ENCODE measurements around the gene C6orf47.

The C6orf47 gene

DNA sequence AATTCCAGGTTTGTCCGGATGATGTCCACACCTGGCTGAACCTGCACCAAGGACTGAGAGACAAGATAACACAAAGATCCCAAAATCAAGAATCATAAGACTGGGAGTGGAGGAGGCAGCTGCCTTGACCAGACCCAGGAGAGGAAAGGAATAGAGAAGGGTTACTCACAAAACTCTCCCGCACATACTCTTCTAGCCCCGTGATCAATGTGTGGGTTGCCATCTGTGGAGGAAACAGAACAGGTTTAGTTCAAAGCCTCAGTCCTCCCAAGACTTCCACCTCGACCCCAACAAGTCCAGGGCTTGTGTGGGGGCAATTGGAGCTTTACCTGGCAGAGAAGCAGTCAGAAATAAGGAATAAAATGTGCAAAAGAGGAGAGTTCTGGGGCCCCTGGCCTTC is 19.2 kb downstream of the C6orf47 start:
- no peaks in the 10 kb centered on the region for H3K9me3 ChIP-seq (ENCODE audit: insufficient read depth, low read depth, low read length)
- no peak overlapping the region for H3K4me3 ChIP-seq (ENCODE audit: low read length)
- H3K27me3 ChIP-seq (ENCODE audit: insufficient read depth, low read length): no peaks in the 10 kb centered on the region
- 91% methylated on average over 4 of the region's 4 CpGs for WGBS
- no peaks in the 10 kb centered on the region for H3K4me1 ChIP-seq (ENCODE audit: insufficient read depth, low read length)
- no peak overlapping the region for H3K9ac ChIP-seq (ENCODE audit: low read depth, low read length)
- peaks cover 98% of the 10 kb centered on the region for H3K36me3 ChIP-seq (ENCODE audit: insufficient read depth, low read length)
- H3K27ac ChIP-seq (ENCODE audit: low read depth, low read length): no peak overlapping the region

DNA sequence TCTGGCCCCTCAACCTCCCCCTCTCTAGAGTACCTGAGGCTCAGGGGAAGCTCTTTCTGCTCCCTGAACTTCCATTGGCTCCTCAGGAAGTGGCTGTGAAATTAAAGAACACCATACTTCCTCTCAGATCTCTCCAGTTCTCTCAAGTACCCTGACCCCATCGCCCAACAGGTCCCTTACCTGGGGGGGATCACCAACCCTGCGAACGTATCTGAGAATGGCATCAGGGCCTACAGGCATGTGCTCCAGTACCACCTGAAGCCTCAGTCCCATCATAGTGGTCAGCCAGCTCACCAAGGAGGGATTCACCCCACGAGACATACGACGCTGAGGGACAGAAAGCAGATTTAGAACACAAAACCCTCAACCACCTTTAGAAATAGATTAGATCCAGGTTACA is 20.0 kb downstream of the C6orf47 start:
- H3K27ac ChIP-seq (ENCODE audit: low read depth, low read length): no peak overlapping the region
- 99% methylated on average over 6 of the region's 6 CpGs for WGBS

DNA sequence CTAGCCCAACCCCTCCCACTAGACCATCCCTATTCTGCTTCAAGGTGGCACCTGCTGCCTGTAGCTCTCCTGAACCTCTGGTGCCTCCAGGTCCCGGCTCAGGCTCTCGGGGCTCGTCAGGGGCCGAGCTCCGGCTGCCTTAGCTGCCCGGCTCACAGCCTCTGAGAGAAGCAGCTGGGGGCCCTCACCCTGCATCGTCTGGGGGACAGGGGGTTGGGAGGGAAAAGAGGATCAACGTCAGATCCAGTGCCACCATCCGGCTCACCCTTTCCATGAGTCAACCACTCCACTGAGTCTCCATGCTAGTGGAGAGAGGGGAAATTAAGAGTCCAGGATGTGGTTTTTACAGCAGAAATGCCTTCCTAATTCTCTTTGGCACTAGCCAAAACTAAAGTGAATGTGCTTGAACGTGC is 21.1 kb downstream of the C6orf47 start:
- Histone ChIP-seq H3K4me3 (ENCODE audit: low read length) (no peak overlapping the region), H3K9me3 (ENCODE audit: insufficient read depth, low read depth, low read length) (no peaks in the 10 kb centered on the region), H3K36me3 (ENCODE audit: insufficient read depth, low read length) (peaks cover 98% of the 10 kb centered on the region), H3K27me3 (ENCODE audit: insufficient read depth, low read length) (no peaks in the 10 kb centered on the region), H3K27ac (ENCODE audit: low read depth, low read length) (no peak overlapping the region), H3K4me1 (ENCODE audit: insufficient read depth, low read length) (no peaks in the 10 kb centered on the region), H3K9ac (ENCODE audit: low read depth, low read length) (no peak overlapping the region)
- 91% methylated on average over 9 of the region's 10 CpGs for WGBS

More for the DNA sequence above, 20.0 kb downstream of the C6orf47 start:
- no peaks in the 10 kb centered on the region for H3K27me3 ChIP-seq (ENCODE audit: insufficient read depth, low read length)
- H3K4me1 ChIP-seq (ENCODE audit: insufficient read depth, low read length): no peaks in the 10 kb centered on the region
- H3K9me3 ChIP-seq (ENCODE audit: insufficient read depth, low read depth, low read length): no peaks in the 10 kb centered on the region
- H3K9ac ChIP-seq (ENCODE audit: low read depth, low read length): no peak overlapping the region
- peaks cover 98% of the 10 kb centered on the region for H3K36me3 ChIP-seq (ENCODE audit: insufficient read depth, low read length)
- H3K4me3 ChIP-seq (ENCODE audit: low read length): no peak overlapping the region

DNA sequence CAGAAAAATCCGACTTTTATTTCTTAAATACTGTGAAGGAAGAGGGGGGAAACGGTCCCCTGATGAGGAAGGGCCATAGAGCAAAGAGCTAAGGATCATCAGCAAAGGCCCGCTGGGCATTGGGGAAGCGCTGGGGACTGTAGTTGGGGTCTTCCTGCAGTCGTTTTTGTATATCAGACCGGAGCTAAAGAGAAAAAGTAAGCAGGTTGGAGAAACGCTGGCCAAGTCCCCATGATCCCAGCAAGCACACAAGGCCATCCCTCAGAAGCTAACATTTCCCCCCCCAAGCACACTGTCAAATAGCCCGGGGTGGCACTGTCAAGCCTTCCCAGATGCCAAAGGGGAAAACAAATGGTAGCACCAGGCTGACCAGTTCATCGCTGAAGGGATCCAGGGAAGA is 21.5 kb downstream of the C6orf47 start:
- Histone ChIP-seq H3K4me3 (ENCODE audit: low read length) (no peak overlapping the region), H3K9ac (ENCODE audit: low read depth, low read length) (no peak overlapping the region), H3K27me3 (ENCODE audit: insufficient read depth, low read length) (no peaks in the 10 kb centered on the region), H3K27ac (ENCODE audit: low read depth, low read length) (no peak overlapping the region), H3K9me3 (ENCODE audit: insufficient read depth, low read depth, low read length) (no peaks in the 10 kb centered on the region), H3K36me3 (ENCODE audit: insufficient read depth, low read length) (peaks cover 98% of the 10 kb centered on the region), H3K4me1 (ENCODE audit: insufficient read depth, low read length) (no peaks in the 10 kb centered on the region)
- 91% methylated on average over 9 of the region's 9 CpGs for WGBS

DNA sequence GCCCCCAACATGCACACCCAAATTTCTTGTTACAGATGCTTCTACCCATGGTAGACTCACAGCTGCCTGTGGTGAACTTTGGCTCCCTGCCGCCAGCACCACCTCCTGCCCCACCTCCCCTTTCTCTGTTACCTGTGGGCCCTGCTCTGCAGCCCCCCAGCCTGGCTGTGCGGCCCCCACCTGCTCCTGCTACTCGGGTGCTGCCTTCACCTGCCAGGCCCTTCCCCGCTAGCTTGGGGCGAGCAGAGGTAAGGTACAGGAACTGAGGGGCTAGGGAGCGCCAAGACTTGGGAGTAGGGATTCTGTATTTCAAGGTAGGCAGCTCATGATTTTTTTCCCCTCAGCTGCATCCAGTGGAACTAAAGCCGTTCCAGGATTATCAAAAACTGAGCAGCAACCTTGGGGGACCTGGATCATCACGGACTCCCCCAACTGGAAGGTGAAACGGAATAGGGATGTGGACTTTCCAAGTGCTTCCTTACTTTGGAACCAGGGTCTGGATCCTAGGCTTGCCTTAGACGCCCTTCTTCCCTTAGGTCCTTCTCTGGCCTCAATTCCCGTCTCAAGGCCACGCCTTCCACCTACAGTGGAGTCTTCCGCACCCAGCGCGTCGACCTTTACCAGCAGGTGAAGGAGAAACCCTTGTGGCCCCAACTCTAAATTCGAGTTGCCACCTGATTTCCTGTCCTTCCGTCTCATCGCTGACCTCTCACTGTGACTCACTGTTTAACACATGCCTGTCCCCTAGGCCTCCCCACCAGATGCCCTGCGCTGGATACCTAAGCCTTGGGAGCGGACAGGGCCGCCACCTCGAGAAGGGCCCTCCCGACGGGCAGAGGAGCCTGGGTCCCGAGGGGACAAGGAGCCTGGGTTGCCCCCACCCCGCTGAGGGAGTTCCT is 23.6 kb downstream of the C6orf47 start:
- H3K4me1 ChIP-seq (ENCODE audit: insufficient read depth, low read length): no peaks in the 10 kb centered on the region
- H3K9me3 ChIP-seq (ENCODE audit: insufficient read depth, low read depth, low read length): no peaks in the 10 kb centered on the region
- H3K9ac ChIP-seq (ENCODE audit: low read depth, low read length): no peak overlapping the region
- no peak overlapping the region for H3K4me3 ChIP-seq (ENCODE audit: low read length)
- peak overlapping the region; percentile 54; the same call in 1 of the 2 replicates for H3K27ac ChIP-seq (ENCODE audit: low read depth, low read length)
- WGBS: 89% methylated on average over 27 of the region's 27 CpGs
- peaks cover 99% of the 10 kb centered on the region for H3K36me3 ChIP-seq (ENCODE audit: insufficient read depth, low read length)
- H3K27me3 ChIP-seq (ENCODE audit: insufficient read depth, low read length): no peaks in the 10 kb centered on the region

DNA sequence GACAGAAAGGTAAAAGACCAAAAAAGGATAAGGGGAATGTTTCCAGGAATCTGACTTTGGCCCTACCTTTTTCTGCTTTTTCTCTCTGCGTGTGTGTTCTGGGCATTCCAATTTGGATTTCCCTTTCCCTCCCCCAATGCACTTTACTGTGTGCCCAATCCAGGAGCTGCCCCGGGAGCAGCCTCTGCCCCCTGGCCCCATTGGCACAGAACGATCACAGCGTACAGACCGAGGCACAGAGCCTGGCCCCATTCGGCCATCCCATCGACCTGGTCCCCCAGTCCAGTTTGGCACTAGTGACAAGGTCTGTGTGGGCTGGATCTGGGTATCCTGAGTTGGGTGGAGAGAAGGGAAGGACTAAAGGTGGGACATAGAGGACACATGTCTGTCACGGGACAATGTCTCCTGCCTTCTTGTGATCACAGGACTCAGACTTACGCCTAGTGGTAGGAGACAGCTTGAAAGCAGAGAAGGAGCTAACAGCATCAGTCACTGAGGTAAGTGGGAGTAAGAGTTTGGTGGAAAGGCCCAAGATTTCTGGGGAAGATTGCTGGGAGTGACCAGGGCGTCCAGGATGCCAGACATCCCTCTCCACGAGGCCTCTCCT is 25.5 kb downstream of the C6orf47 start:
- Histone ChIP-seq H3K27ac (ENCODE audit: low read depth, low read length) (no peak overlapping the region), H3K9ac (ENCODE audit: low read depth, low read length) (no peak overlapping the region), H3K27me3 (ENCODE audit: insufficient read depth, low read length) (no peaks in the 10 kb centered on the region), H3K4me1 (ENCODE audit: insufficient read depth, low read length) (no peaks in the 10 kb centered on the region), H3K9me3 (ENCODE audit: insufficient read depth, low read depth, low read length) (no peaks in the 10 kb centered on the region), H3K36me3 (ENCODE audit: insufficient read depth, low read length) (peaks cover 99% of the 10 kb centered on the region), H3K4me3 (ENCODE audit: low read length) (no peak overlapping the region)
- WGBS: 88% methylated on average over 11 of the region's 11 CpGs

DNA sequence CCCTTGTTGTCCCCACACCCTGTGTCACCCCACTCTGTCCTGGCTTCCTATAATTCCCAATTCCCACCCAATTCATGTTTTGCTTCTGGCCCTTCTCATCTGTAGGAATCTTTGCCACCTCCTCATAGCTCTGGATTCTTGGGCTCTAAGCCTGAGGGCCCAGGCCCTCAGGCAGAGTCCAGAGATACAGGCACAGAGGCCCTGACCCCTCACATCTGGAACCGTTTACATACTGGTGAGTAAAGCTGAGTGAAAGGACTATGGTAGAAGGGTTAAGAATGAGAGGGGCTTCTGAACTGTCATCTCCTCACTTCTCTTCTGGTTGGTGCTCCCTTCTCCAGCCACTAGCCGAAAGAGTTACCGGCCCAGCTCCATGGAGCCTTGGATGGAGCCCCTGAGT is 26.4 kb downstream of the C6orf47 start:
- no peak overlapping the region for H3K27ac ChIP-seq (ENCODE audit: low read depth, low read length)
- H3K36me3 ChIP-seq (ENCODE audit: insufficient read depth, low read length): peaks cover 98% of the 10 kb centered on the region
- no peaks in the 10 kb centered on the region for H3K9me3 ChIP-seq (ENCODE audit: insufficient read depth, low read depth, low read length)
- H3K4me3 ChIP-seq (ENCODE audit: low read length): no peak overlapping the region
- no peaks in the 10 kb centered on the region for H3K4me1 ChIP-seq (ENCODE audit: insufficient read depth, low read length)
- H3K9ac ChIP-seq (ENCODE audit: low read depth, low read length): no peak overlapping the region
- 96% methylated on average over 3 of the region's 3 CpGs for WGBS
- no peaks in the 10 kb centered on the region for H3K27me3 ChIP-seq (ENCODE audit: insufficient read depth, low read length)

DNA sequence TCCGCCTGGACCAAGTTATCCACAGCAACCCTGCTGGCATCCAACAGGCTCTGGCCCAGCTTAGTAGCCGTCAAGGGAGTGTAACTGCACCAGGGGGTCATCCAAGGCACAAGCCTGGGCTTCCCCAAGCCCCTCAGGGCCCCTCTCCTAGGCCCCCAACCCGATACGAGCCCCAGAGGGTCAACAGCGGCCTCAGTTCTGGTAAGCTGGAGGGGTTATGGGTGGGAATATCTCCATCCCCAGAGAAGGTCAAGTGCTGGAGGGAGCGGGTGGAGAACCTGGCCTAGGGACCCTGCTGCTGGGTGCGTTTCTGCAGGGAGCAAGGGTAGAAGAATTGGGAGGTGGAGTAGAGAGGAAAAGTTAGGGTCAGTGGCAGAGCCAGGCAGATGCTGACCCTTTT is 27.1 kb downstream of the C6orf47 start:
- Histone ChIP-seq H3K9ac (ENCODE audit: low read depth, low read length) (no peak overlapping the region), H3K4me3 (ENCODE audit: low read length) (no peak overlapping the region), H3K27ac (ENCODE audit: low read depth, low read length) (no peak overlapping the region), H3K36me3 (ENCODE audit: insufficient read depth, low read length) (peaks cover 98% of the 10 kb centered on the region), H3K4me1 (ENCODE audit: insufficient read depth, low read length) (no peaks in the 10 kb centered on the region), H3K9me3 (ENCODE audit: insufficient read depth, low read depth, low read length) (no peaks in the 10 kb centered on the region), H3K27me3 (ENCODE audit: insufficient read depth, low read length) (no peaks in the 10 kb centered on the region)
- 94% methylated on average over 7 of the region's 7 CpGs for WGBS

DNA sequence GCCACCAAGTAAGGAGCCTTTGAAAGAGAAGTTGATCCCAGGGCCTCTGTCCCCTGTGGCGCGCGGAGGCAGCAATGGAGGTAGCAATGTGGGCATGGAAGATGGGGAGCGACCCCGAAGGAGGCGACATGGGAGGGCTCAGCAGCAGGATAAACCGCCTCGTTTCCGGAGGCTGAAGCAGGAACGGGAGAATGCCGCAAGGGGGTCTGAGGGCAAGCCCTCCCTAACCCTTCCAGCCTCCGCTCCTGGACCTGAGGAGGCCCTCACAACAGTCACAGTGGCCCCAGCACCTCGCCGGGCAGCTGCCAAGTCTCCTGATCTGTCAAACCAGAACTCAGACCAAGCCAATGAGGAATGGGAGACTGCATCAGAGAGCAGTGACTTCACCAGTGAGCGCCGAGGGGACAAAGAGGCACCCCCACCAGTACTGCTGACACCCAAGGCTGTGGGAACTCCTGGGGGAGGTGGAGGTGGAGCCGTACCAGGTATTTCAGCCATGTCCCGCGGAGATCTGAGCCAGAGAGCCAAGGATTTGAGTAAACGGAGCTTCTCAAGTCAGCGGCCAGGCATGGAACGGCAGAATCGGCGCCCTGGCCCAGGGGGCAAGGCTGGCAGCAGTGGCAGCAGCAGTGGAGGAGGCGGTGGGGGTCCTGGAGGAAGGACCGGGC is 28.2 kb downstream of the C6orf47 start:
- H3K27ac ChIP-seq (ENCODE audit: low read depth, low read length): no peak overlapping the region
- H3K27me3 ChIP-seq (ENCODE audit: insufficient read depth, low read length): no peaks in the 10 kb centered on the region
- H3K4me3 ChIP-seq (ENCODE audit: low read length): no peak overlapping the region
- peaks cover 99% of the 10 kb centered on the region for H3K36me3 ChIP-seq (ENCODE audit: insufficient read depth, low read length)
- H3K9ac ChIP-seq (ENCODE audit: low read depth, low read length): no peak overlapping the region
- no peaks in the 10 kb centered on the region for H3K9me3 ChIP-seq (ENCODE audit: insufficient read depth, low read depth, low read length)
- 95% methylated on average over 26 of the region's 26 CpGs for WGBS
- H3K4me1 ChIP-seq (ENCODE audit: insufficient read depth, low read length): no peaks in the 10 kb centered on the region

DNA sequence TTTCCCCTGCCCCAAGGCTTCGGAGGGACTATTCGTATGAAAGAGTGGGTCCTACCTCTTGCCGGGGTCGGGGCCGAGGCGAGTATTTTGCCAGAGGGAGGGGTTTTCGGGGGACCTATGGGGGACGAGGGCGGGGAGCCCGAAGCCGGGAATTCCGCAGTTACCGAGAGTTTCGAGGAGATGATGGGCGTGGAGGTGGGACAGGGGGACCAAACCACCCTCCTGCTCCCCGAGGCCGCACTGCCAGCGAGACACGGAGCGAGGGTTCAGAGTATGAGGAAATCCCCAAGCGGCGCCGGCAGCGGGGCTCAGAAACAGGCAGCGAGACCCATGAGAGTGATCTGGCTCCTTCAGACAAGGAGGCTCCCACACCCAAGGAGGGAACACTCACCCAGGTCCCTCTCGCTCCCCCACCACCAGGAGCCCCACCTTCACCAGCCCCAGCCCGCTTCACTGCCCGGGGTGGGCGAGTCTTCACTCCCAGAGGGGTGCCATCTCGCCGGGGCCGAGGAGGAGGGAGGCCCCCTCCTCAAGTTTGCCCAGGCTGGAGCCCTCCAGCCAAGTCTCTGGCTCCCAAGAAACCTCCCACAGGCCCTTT is 28.8 kb downstream of the C6orf47 start:
- WGBS: 96% methylated on average over 32 of the region's 32 CpGs
- no peak overlapping the region for H3K4me3 ChIP-seq (ENCODE audit: low read length)
- H3K4me1 ChIP-seq (ENCODE audit: insufficient read depth, low read length): no peaks in the 10 kb centered on the region
- no peak overlapping the region for H3K27ac ChIP-seq (ENCODE audit: low read depth, low read length)
- H3K27me3 ChIP-seq (ENCODE audit: insufficient read depth, low read length): no peaks in the 10 kb centered on the region
- H3K36me3 ChIP-seq (ENCODE audit: insufficient read depth, low read length): peaks cover 100% of the 10 kb centered on the region
- H3K9me3 ChIP-seq (ENCODE audit: insufficient read depth, low read depth, low read length): no peaks in the 10 kb centered on the region
- H3K9ac ChIP-seq (ENCODE audit: low read depth, low read length): no peak overlapping the region

DNA sequence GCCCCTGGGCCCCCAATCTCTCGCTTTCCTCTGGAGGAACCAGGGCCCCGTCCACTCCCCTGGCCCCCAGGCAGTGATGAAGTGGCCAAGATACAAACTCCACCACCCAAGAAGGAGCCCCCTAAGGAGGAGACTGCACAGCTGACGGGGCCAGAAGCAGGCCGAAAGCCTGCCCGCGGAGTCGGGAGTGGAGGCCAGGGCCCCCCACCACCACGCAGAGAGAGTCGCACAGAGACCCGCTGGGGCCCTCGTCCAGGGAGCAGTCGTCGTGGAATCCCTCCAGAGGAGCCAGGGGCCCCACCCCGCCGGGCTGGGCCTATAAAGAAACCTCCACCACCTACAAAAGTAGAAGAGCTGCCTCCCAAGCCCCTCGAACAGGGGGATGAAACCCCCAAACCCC is 29.4 kb downstream of the C6orf47 start:
- Histone ChIP-seq H3K4me1 (ENCODE audit: insufficient read depth, low read length) (no peaks in the 10 kb centered on the region), H3K4me3 (ENCODE audit: low read length) (no peak overlapping the region), H3K27me3 (ENCODE audit: insufficient read depth, low read length) (no peaks in the 10 kb centered on the region), H3K36me3 (ENCODE audit: insufficient read depth, low read length) (peaks cover 100% of the 10 kb centered on the region), H3K9me3 (ENCODE audit: insufficient read depth, low read depth, low read length) (no peaks in the 10 kb centered on the region), H3K9ac (ENCODE audit: low read depth, low read length) (no peak overlapping the region), H3K27ac (ENCODE audit: low read depth, low read length) (no peak overlapping the region)
- 96% methylated on average over 16 of the region's 16 CpGs for WGBS

All from HUES64 (cell line).